ENCODE results near the gene QRICH2. TPM values are rescaled to one million over a fixed set of nuclear protein-coding genes. Genes with fewer than 3 reads are reported as not detected.

QRICH2 gene
- total and polyA plus RNA-seq, 10 of the 15 experiments (the other 5 are each of a cell fraction or from before 2014, with no cell fraction given), result 0.04 to 0.72 (median 0.25) TPM

DNA sequence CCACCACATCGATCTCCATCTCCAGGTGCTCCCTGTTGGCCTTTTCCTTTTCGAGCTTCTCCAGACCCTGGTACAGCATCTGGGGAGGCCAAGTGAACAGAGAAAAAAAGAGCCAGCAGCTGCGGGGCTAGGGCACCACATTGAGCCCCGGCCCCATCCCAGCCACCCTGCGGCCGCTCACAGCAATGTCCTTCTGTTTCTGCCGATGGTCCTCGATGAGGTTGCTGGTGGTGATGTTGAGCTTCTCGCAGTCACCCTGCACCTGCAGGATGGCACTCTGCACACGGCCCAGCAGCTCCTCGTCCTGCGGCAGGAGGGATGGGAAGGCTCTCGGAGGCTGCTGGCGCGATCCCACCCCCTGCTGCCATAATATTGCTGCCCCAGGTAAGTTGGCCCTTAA is 27.4 kb downstream of the QRICH2 start (continued):
- no peak for TF ChIP-seq ZNF217 (IDR thresholded peaks at IDR 0.05)
- no peak for TF ChIP-seq POLR2AphosphoS5 (IDR thresholded peaks at IDR 0.05; ENCODE audit: low read length)
- no peak for TF ChIP-seq MEF2B (IDR thresholded peaks at IDR 0.05; ENCODE audit: partially characterized antibody, poor library complexity, severe bottlenecking)

DNA sequence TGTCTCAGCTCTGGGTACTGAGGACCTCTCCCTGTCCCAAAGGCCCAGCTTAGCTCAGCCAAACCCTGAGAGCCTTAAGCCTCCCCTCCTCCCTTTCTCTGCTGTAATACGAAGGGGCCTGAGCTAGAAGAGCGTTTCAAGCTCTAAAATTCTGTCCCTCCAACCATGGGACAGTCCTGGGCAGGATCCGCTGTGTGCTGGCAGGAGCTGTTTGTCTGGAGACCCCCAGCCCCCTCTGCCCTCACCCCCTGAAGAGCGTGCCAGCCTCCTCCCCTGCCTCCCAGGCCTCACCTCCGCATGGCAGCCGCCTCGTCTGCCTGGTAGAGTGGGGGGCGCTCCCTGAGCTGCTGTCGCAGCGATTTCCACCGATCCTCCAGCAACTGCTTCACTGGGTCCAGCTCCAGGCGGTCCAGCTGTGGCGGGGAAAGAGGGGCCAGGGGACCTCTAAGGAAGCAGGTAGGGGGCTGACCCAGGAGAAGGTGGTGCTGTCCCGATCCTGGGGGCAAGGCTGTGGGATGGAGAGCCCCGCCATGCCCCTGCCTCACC is 28.3 kb downstream of the QRICH2 start:
- Histone ChIP-seq H4K20me1 (ENCODE audit: control insufficient read depth, insufficient read depth) (no peaks in the 10 kb centered on the region), H3K9me3 (replicated peaks; ENCODE audit: control insufficient read depth, insufficient read depth, low read length) (no peaks in the 10 kb centered on the region), H3K36me3 (ENCODE audit: control insufficient read depth in 2 of 2, insufficient read depth in 2 of 2, low read length in 1 of 2) (no peaks in the 10 kb centered on the region), H3K4me2 (ENCODE audit: control insufficient read depth, insufficient read depth) (no peak overlapping the region), H3K27me3 (replicated peaks in 1 of 2; ENCODE audit: control insufficient read depth in 2 of 2, insufficient read depth in 2 of 2, low read length in 1 of 2) (no peaks in the 10 kb centered on the region), H3K79me2 (ENCODE audit: control insufficient read depth, insufficient read depth, low read length) (no peaks in the 10 kb centered on the region), H2AFZ (ENCODE audit: control insufficient read depth, low read depth, low read length) (no peak overlapping the region), H3K9ac (ENCODE audit: control insufficient read depth, insufficient read depth, low read length) (no peak overlapping the region), H3K27ac (ENCODE audit: control insufficient read depth, insufficient read depth) (no peak overlapping the region), H3K4me1 (ENCODE audit: control insufficient read depth, insufficient read depth, low read length) (no peaks in the 10 kb centered on the region), H3K4me3 (no peak overlapping the region)
- ChIA-PET RAD21 (ENCODE audit: unreplicated experiment) (interaction anchor here (0.6 to 6.0 kb wide), 37 partner anchors 8 to 288 kb away, joined by 3 to 149 read pairs (median 5); partner anchors contain the start of genes EXOC7 and FOXJ1), POLR2A (interaction anchor here (0.6 to 1.6 kb wide), 5 partner anchors 16 to 161 kb away, joined by 3 to 5 read pairs (median 4); no protein-coding TSS in a partner anchor), CTCF (interaction anchor here (0.6 to 7.4 kb wide), 46 partner anchors 9 to 351 kb away, joined by 3 to 316 read pairs (median 5); partner anchors contain the start of gene EXOC7), SMC1A (ENCODE audit: uncharacterized antibody, unreplicated experiment) (interaction anchor here (0.6 to 4.8 kb wide), 33 partner anchors 9 to 266 kb away, joined by 3 to 53 read pairs (median 4); partner anchors contain the start of gene UBALD2)
- 73% methylated on average over 14 of the region's 15 CpGs for WGBS (ENCODE audit: insufficient coverage, insufficient replicate concordance, low lambda C conversion rate, missing lambda C conversion rate)
- in situ Hi-C loops (cut with MboI) (loop anchor here (5.0 kb wide), 1 partner anchor 158 kb away; no protein-coding TSS in a partner anchor), intact Hi-C loops (cut with micrococcal nuclease; ENCODE audit: unreplicated experiment) (loop anchor here (1.0 kb wide), 3 partner anchors 98 to 266 kb away; no protein-coding TSS in a partner anchor)
- DNase-seq (ENCODE audit: low read depth, low spot score), result no peak
- no TSS peak for BruUV-seq (replicated peaks)
- FAIRE-seq, result no peak
- ATAC-seq, result no peak
- TF ChIP-seq FOXK2 (IDR thresholded peaks at IDR 0.05) (no peak), ZZZ3 (IDR thresholded peaks at IDR 0.05; ENCODE audit: control insufficient read depth, insufficient read length, low read depth) (no peak), TCF3 (IDR thresholded peaks at IDR 0.05; ENCODE audit: borderline replicate concordance, insufficient read depth, low read depth, low read length) (no peak)
